ENCODE results near the gene SBNO2. TPM values are rescaled to one million over a fixed set of nuclear protein-coding genes. Genes with fewer than 3 reads are reported as not detected.

SBNO2 gene
- total and polyA plus RNA-seq, 9 of the 15 experiments (the other 6 are each of a cell fraction or from before 2014, with no cell fraction given): 0.01 to 46.2 (median 6.7) TPM

- no peak for TF ChIP-seq MED1 (CRISPR knock-in tag; IDR thresholded peaks at IDR 0.05; ENCODE audit: borderline replicate concordance)
- TF ChIP-seq ZNF639 (CRISPR knock-in tag; conservative IDR thresholded peaks at IDR 0.05 in 1 of 2, IDR thresholded peaks at IDR 0.05 in 1 of 2): no peak
- no peak for TF ChIP-seq CTCFL (IDR thresholded peaks at IDR 0.05; ENCODE audit: borderline replicate concordance, insufficient read depth, low read depth, low read length, poor library complexity, severe bottlenecking)
- peak; percentile 96 for TF ChIP-seq PTBP1 (IDR thresholded peaks at IDR 0.05; ENCODE audit: low read depth, low read length)
- no peak for TF ChIP-seq FOS (IDR thresholded peaks at IDR 0.05; ENCODE audit: extremely low read depth, insufficient read length)
- TF ChIP-seq SNRNP70 (optimal IDR thresholded peaks at IDR 0.05; ENCODE audit: low read depth, low read length): no peak
- peak; percentile 76 for TF ChIP-seq HDAC2 (IDR thresholded peaks at IDR 0.05)
- TF ChIP-seq RBM39 (optimal IDR thresholded peaks at IDR 0.05; ENCODE audit: low read depth, low read length): peak; percentile 32
- no peak for TF ChIP-seq GABPB2 (CRISPR knock-in tag; conservative IDR thresholded peaks at IDR 0.05)
- peak in 1 of 2 experiments; percentile 17; a peak in 1 of 4 replicates for TF ChIP-seq HDAC1 (IDR thresholded peaks at IDR 0.05)
- TF ChIP-seq ZNF507 (tag; conservative IDR thresholded peaks at IDR 0.05): no peak
- TF ChIP-seq CAMTA2 (CRISPR knock-in tag; conservative IDR thresholded peaks at IDR 0.05): no peak
- no peak for TF ChIP-seq MTA1 (IDR thresholded peaks at IDR 0.05; ENCODE audit: borderline replicate concordance)
- TF ChIP-seq ZNF121 (CRISPR knock-in tag; conservative IDR thresholded peaks at IDR 0.05): peak; percentile 99
- TF ChIP-seq TARDBP (IDR thresholded peaks at IDR 0.05): no peak
- TF ChIP-seq ZNF24 (IDR thresholded peaks at IDR 0.05): no peak
- no peak for TF ChIP-seq MXD1 (CRISPR knock-in tag; IDR thresholded peaks at IDR 0.05; ENCODE audit: borderline replicate concordance, poor library complexity, severe bottlenecking)
- no peak for TF ChIP-seq KAT2B (IDR thresholded peaks at IDR 0.05; ENCODE audit: low read depth, low read length)
- TF ChIP-seq THAP12 (CRISPR knock-in tag; IDR thresholded peaks at IDR 0.05): no peak
- no peak for TF ChIP-seq HES1 (IDR thresholded peaks at IDR 0.05; ENCODE audit: low read depth)
- no peak for TF ChIP-seq FOXK1 (CRISPR knock-in tag; IDR thresholded peaks at IDR 0.05; ENCODE audit: borderline replicate concordance)
- TF ChIP-seq WHSC1 (IDR thresholded peaks at IDR 0.05; ENCODE audit: low read length): no peak
- no peak for TF ChIP-seq TCF7L2 (IDR thresholded peaks at IDR 0.05; ENCODE audit: low read depth, low read length)
Observed at GRCh38 chr19:1072371-1073015, 101.6 kb downstream of the SBNO2 start (continued).
